Endothelial cell of umbilical vein (primary cell): Measurements from ENCODE around the gene YWHAQ. TPM values are rescaled to one million over a fixed set of nuclear protein-coding genes. Genes with fewer than 3 reads are reported as not detected.

Experiments used
- BruUV-seq: library from RNA; stranded (reverse); fragments of 400-500 nt; replicated peaks from 2 replicates; lab custom pipeline; 2021; lab: Mats Ljungman, UMichigan
- CTCF ChIA-PET: fragments of 300-600, 350-600 bp; sonication (Branson Sonifier 250); formaldehyde crosslinking; loops from one replicate; lab custom pipeline; 2021; ENCODE audit warnings: antibody characterized with exemption, inconsistent platforms; lab: Charles Lee
- POLR2A ChIA-PET: fragments of 300-600, 350-600 bp; sonication (Branson Sonifier 250); formaldehyde crosslinking; loops from one replicate; lab custom pipeline; 2021; ENCODE audit warnings: antibody characterized with exemption, inconsistent platforms; lab: Charles Lee
- DNase-seq: peaks from one replicate; pipeline ENCODE4 v3.0.0-alpha.2; 2011; ENCODE audit warnings: low read depth, low spot score
- FAIRE-seq: peaks from 2 replicates; lab custom pipeline; 2011; peaks lifted over from hg19 to GRCh38; lab: Jason Lieb, UNC
- H2AFZ ChIP-seq: 2 replicates; pipeline ENCODE4 v1.6.0; 2012; ENCODE audit warnings: low read depth, low read length, control low read depth, inconsistent platforms
- H3K27ac ChIP-seq: 2 replicates; pipeline ENCODE4 v1.5.1; 2011; ENCODE audit warnings: low read depth, mild to moderate bottlenecking, control low read depth, low read length, moderate library complexity; ENCODE audit not compliant: insufficient read depth
- H3K27me3 ChIP-seq, 2 experiments: 2 replicates each; pipeline versions ENCODE4 v1.6.0 to v1.6.1; 2011; ENCODE audit warnings: low read length in 2 of 2, mixed read lengths in 1 of 2; ENCODE audit not compliant: control insufficient read depth in 2 of 2, insufficient read depth in 2 of 2
- H3K36me3 ChIP-seq, 2 experiments: 2 replicates in 1 of 2; 3 replicates in 1 of 2; pipeline ENCODE4 v1.5.1; 2011; ENCODE audit warnings: low read length in 2 of 2, mild to moderate bottlenecking in 1 of 2, moderate library complexity in 1 of 2; ENCODE audit not compliant: control insufficient read depth in 2 of 2, insufficient read depth in 2 of 2; ENCODE audit errors: extremely low read depth in 1 of 2
- H3K4me1 ChIP-seq: 3 replicates; pipeline ENCODE4 v1.5.1; 2011; ENCODE audit warnings: mild to moderate bottlenecking, low read length; ENCODE audit not compliant: control insufficient read depth, insufficient read depth; ENCODE audit errors: extremely low read depth
- H3K4me2 ChIP-seq: 2 replicates; pipeline ENCODE4 v1.6.1; 2011; ENCODE audit warnings: low read length, control low read depth, mixed read lengths; ENCODE audit not compliant: insufficient read depth
- H3K4me3 ChIP-seq, 3 experiments: fragments of 200-600 bp in 1 of 3; sonication (generic), shearing (Covaris generic) in 1 of 3; replicated peaks in 1 of 3; 2 replicates each; pipeline ENCODE4 v1.5.1; 2011 to 2016; ENCODE audit warnings: control low read depth in 3 of 3, low read length in 3 of 3, mild to moderate bottlenecking in 2 of 3, inconsistent platforms in 1 of 3, low read depth in 1 of 3, moderate library complexity in 1 of 3; ENCODE audit not compliant: insufficient read depth in 1 of 3
- H3K79me2 ChIP-seq: 2 replicates; pipeline ENCODE4 v1.6.0; 2012; ENCODE audit warnings: low read length, inconsistent platforms; ENCODE audit not compliant: control insufficient read depth, insufficient read depth
- H3K9ac ChIP-seq: replicated peaks from 2 replicates; pipeline ENCODE3; 2011; ENCODE audit warnings: low read length, control low read depth; ENCODE audit not compliant: insufficient read depth; ENCODE audit errors: extremely low read depth
- H3K9me1 ChIP-seq: replicated peaks from 3 replicates; pipeline ENCODE4 v1.6.0; 2011; ENCODE audit warnings: mild to moderate bottlenecking, low read length; ENCODE audit not compliant: control insufficient read depth, insufficient read depth; ENCODE audit errors: extremely low read depth
- H3K9me3 ChIP-seq: replicated peaks from 2 replicates; pipeline ENCODE4 v1.5.1; 2012; ENCODE audit warnings: low read length, inconsistent platforms; ENCODE audit not compliant: control insufficient read depth, insufficient read depth
- H4K20me1 ChIP-seq: replicated peaks from 2 replicates; pipeline ENCODE3; 2011; ENCODE audit warnings: mild to moderate bottlenecking, low read length; ENCODE audit not compliant: control insufficient read depth, insufficient read depth; ENCODE audit errors: extremely low read depth
- EZH2 ChIP-seq: IDR thresholded peaks from 2 replicates; pipeline ENCODE4 v1.6.1; 2012; ENCODE audit warnings: borderline replicate concordance, low read depth, mild to moderate bottlenecking, moderate library complexity, low read length, inconsistent platforms; ENCODE audit not compliant: severe bottlenecking
- FOS ChIP-seq: IDR thresholded peaks from 2 replicates; pipeline ENCODE4 v1.6.1; 2011; ENCODE audit warnings: mild to moderate bottlenecking, low read length, moderate library complexity, borderline replicate concordance; ENCODE audit not compliant: insufficient read depth
- GATA2 ChIP-seq: IDR thresholded peaks from 2 replicates; pipeline ENCODE4 v1.7.0; 2011; ENCODE audit warnings: low read depth, mild to moderate bottlenecking, moderate library complexity, mixed read lengths, low read length; ENCODE audit not compliant: insufficient read length, insufficient read depth
- JUN ChIP-seq: IDR thresholded peaks from 2 replicates; pipeline ENCODE4 v1.6.1; 2011; ENCODE audit warnings: borderline replicate concordance, low read depth; ENCODE audit not compliant: insufficient read length, insufficient read depth
- MYC ChIP-seq: IDR thresholded peaks from one replicate; pipeline ENCODE4 v1.6.1; 2011; ENCODE audit warnings: mild to moderate bottlenecking, low read depth, low read length
- POLR2A ChIP-seq: IDR thresholded peaks from 2 replicates; pipeline ENCODE4 v1.6.1; 2012; ENCODE audit warnings: low read depth, mild to moderate bottlenecking, control low read depth, low read length
- POLR2AphosphoS5 ChIP-seq: IDR thresholded peaks from 2 replicates; pipeline ENCODE4 v1.6.1; 2012; ENCODE audit warnings: low read depth, mild to moderate bottlenecking, control low read depth, low read length, moderate library complexity; ENCODE audit not compliant: insufficient read depth
- dilution Hi-C: fragments of 300-500 bp; cut with MboI; formaldehyde crosslinking; loops from one replicate; pipeline ENCODE4 v1.15.0; 2019; ENCODE audit warnings: low sequenced_read_pairs; ENCODE audit not compliant: extremely low pct_ligation_motif_present
- intact Hi-C: fragments of 100-400 bp; cut with micrococcal nuclease; formaldehyde crosslinking; loops from one replicate; pipeline ENCODE4 v1.10.0; 2022
- polyA plus RNA-seq, 4 experiments: library from polyadenylated mRNA; depleted of rRNA in 3 of 4; stranded (reverse) in 3 of 4; unstranded in 1 of 4; fragments of >200 nt; gene quantifications; 2 replicates each; pipeline versions ENCODE4 v1.2.1 to v1.2.3, GENCODE V29; 2011 to 2012; ENCODE audit warnings: missing spikeins in 1 of 4
- total RNA-seq: library from RNA; stranded (reverse); gene quantifications from 2 replicates; pipeline ENCODE4 v1.2.3, GENCODE V29; 2021
- TF ChIP-seq, protein P1 (sequence below): IDR thresholded peaks from 2 replicates; pipeline ENCODE4 v1.6.1; 2011; ENCODE audit not compliant: insufficient read depth, insufficient read length
- TF ChIP-seq, protein P2 (sequence below), 2 donors: IDR thresholded peaks; 1 replicate in 1 of 2; 2 replicates in 1 of 2; pipeline ENCODE4 v1.5.1; 2011; ENCODE audit warnings: low read length in 2 of 2, mild to moderate bottlenecking in 2 of 2, moderate library complexity in 2 of 2, control low read depth in 1 of 2, inconsistent platforms in 1 of 2, low read depth in 1 of 2; ENCODE audit not compliant: insufficient read depth in 1 of 2; ENCODE audit errors: extremely low read depth in 1 of 2

YWHAQ gene
- total and polyA plus RNA-seq, 2 donors (not counting 3 experiments of a cell fraction or from before 2014, with no cell fraction given) = 217 to 456 TPM

DNA sequence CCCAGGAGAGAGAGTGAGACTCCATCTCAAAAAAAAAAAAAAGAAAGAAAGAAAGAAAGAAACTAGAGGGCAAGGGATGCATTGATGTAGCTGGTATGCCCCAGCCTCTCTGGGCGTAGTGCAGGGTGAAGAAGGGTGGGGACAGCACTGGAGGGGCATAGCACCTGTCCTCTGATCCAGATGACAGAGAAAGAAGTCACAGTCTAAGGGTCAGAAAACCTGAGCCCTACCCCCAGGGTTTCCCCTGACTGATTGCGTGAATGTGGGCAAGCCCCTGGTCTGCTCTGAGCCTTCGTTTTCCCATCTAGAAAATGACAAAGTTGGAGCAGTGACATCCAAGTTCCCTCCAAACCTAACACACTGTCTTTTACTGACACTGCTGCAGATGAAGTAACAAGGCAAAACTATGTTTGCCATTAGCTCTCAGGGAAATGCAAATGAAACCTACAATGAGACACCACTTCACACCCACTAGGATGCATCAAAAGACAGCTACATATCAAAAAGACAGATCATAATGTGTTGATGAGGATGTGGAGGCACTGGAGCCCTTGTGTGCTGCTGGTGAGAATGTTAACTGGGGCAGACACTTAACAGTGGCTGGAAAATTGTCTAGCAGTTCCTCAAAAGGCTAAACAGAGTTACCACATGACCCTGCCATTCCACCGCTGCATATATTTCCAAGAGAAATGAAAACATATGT is 19.5 kb upstream of the YWHAQ start:
- ChIA-PET CTCF (interaction anchor here (0.6 kb wide), 1 partner anchor 12 kb away, joined by 3 read pairs; no protein-coding TSS in a partner anchor), POLR2A (interaction anchor here (0.6 kb wide), 1 partner anchor 112 kb away, joined by 6 read pairs; no protein-coding TSS in a partner anchor)
- Histone ChIP-seq H3K9ac (no peak overlapping the region), H3K27me3 (peaks cover 9 to 11% of the 10 kb centered on the region in 2 experiments), H3K27ac (no peak overlapping the region), H4K20me1 (no peaks in the 10 kb centered on the region), H3K79me2 (no peaks in the 10 kb centered on the region), H3K4me2 (no peak overlapping the region), H3K36me3 (no peaks in the 10 kb centered on the region), H3K9me1 (no peaks in the 10 kb centered on the region), H3K4me1 (peaks cover 6% of the 10 kb centered on the region), H3K4me3 (no peak overlapping the region), H3K9me3 (no peaks in the 10 kb centered on the region), H2AFZ (no peak overlapping the region)
- FAIRE-seq (no peak), DNase-seq (no peak)
- TF ChIP-seq FOS (no peak), EZH2 (no peak), MYC (no peak), JUN (no peak), POLR2A (no peak), POLR2AphosphoS5 (no peak)
- dilution Hi-C loops (no loop called here), intact Hi-C loops (no loop called here)
- BruUV-seq = no TSS peak

DNA sequence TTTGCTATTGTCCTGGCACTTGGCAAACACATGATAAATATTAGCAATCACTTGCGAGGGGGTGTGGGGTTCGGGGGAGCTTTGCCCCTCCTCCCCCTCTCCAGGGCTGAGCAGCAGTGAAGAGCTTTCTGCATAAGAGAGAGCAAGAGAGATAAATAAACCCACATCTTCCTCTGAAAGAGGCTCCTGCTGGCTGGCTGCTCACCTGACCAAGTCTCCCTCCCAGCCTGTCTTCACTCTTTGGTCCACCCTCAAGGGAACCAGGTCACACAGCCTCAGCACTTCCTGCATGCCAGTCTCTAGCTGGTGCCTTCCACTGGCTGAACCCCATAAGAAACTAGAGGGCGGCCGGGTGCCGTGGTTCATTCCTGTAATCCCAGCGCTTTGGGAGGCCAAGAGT is 18.5 kb upstream of the YWHAQ start:
- Histone ChIP-seq H3K27me3 (peaks cover 9 to 11% of the 10 kb centered on the region in 2 experiments), H4K20me1 (no peaks in the 10 kb centered on the region), H3K4me2 (no peak overlapping the region), H3K4me1 (no peaks in the 10 kb centered on the region), H3K79me2 (no peaks in the 10 kb centered on the region), H3K27ac (no peak overlapping the region), H3K36me3 (no peaks in the 10 kb centered on the region), H3K9me1 (no peaks in the 10 kb centered on the region), H3K9ac (no peak overlapping the region), H3K4me3 (no peak overlapping the region), H2AFZ (no peak overlapping the region), H3K9me3 (no peaks in the 10 kb centered on the region)
- FAIRE-seq (no peak), DNase-seq (no peak)
- CTCF ChIA-PET = interaction anchor here (1.2 kb wide), 1 partner anchor 78 kb away, joined by 3 read pairs; no protein-coding TSS in a partner anchor
- dilution Hi-C loops = no loop called here
- no TSS peak for BruUV-seq
- TF ChIP-seq GATA2 (no peak), POLR2A (no peak), JUN (no peak), EZH2 (no peak), POLR2AphosphoS5 (no peak), MYC (no peak), FOS (no peak)
- TF ChIP-seq, protein P1, sequence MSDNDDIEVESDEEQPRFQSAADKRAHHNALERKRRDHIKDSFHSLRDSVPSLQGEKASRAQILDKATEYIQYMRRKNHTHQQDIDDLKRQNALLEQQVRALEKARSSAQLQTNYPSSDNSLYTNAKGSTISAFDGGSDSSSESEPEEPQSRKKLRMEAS = no peak
- TF ChIP-seq, protein P2, sequence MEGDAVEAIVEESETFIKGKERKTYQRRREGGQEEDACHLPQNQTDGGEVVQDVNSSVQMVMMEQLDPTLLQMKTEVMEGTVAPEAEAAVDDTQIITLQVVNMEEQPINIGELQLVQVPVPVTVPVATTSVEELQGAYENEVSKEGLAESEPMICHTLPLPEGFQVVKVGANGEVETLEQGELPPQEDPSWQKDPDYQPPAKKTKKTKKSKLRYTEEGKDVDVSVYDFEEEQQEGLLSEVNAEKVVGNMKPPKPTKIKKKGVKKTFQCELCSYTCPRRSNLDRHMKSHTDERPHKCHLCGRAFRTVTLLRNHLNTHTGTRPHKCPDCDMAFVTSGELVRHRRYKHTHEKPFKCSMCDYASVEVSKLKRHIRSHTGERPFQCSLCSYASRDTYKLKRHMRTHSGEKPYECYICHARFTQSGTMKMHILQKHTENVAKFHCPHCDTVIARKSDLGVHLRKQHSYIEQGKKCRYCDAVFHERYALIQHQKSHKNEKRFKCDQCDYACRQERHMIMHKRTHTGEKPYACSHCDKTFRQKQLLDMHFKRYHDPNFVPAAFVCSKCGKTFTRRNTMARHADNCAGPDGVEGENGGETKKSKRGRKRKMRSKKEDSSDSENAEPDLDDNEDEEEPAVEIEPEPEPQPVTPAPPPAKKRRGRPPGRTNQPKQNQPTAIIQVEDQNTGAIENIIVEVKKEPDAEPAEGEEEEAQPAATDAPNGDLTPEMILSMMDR (IDR thresholded peaks at IDR 0.05; ENCODE audit: extremely low read depth in 1 of 2, insufficient read depth in 1 of 2, low read depth in 1 of 2, low read length in 2 of 2) = no peak
- intact Hi-C loops = no loop called here
- POLR2A ChIA-PET = no interaction called here
